Neural progenitor cell (in vitro differentiated cells): ENCODE results near the gene LPO.

Source experiments
- CTCF ChIP-seq: fragments of 200-600 bp; sonication (generic); IDR thresholded peaks from 2 replicates; pipeline ENCODE4 v1.5.1; 2017; ENCODE audit warnings: antibody characterized with exemption, mild to moderate bottlenecking
- EZH2 ChIP-seq: fragments of 200-600 bp; sonication (generic); IDR thresholded peaks from 2 replicates; pipeline ENCODE4 v1.6.1; 2017; ENCODE audit warnings: antibody characterized with exemption, mild to moderate bottlenecking, moderate library complexity

DNA sequence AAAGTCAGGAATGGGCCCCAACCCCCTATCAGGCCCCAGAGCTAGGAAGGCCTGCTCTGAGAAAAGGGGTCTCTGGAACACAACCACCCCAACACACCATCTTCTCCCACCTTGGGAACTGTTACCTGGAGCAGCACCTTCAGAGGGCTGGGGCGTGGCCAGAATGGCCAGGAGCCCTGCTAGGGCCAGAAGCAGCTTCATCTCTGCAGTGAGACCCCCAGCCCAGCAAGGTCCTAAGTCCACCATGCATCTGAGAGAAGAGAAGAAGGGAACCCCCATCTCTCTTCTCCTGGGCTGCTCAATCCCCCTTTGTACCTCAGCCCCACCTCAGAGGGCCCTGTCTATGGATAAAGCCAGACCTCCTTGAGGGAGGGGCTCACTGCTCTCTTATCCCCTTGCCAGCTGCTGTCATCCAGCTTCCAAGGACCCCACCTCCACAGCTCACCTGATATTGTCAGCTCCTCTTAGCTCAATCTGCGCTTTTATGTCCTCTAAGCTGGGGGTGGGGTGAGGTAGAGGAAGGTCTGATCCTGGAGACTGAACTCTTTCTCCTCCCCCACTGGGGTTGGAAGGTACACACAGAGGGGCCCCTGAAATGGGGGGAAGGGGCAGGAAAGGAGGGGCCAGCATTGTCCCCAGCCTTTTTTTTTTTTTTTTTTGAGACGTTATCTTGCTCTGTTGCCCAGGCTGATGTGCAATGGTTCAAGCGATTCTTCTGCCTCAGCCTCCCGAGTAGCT, 42.3 kb downstream of the LPO start, which contains the start of gene MPO:
- TF ChIP-seq CTCF, result no peak
- no peak for TF ChIP-seq EZH2
